HG03558 (cell line): ENCODE results near the gene CENPA.

ENCODE experiments used
- ATAC-seq: cut with Tn5 transposase; IDR thresholded peaks from one replicate; pipeline ENCODE4 v1.9.1; 2021; ENCODE audit warnings: moderate number of reproducible peaks; ENCODE audit not compliant: unreplicated experiment; ENCODE audit errors: extremely low read depth

CENPA gene

GRCh38 chr2:26822877-26823276 lies 37.0 kb downstream of the CENPA start:
- no peak for ATAC-seq

- ATAC-seq, result no peak
These were observed 52.5 kb downstream of the CENPA start for GRCh38 chr2:26838121-26838906.

- ATAC-seq, result no peak
These were observed 55.2 kb downstream of the CENPA start for GRCh38 chr2:26840937-26841610.

- ATAC-seq, result no peak
These were observed 57.2 kb downstream of the CENPA start for GRCh38 chr2:26843041-26843440.
